ENCODE results near the gene ADCY3.

DNA sequence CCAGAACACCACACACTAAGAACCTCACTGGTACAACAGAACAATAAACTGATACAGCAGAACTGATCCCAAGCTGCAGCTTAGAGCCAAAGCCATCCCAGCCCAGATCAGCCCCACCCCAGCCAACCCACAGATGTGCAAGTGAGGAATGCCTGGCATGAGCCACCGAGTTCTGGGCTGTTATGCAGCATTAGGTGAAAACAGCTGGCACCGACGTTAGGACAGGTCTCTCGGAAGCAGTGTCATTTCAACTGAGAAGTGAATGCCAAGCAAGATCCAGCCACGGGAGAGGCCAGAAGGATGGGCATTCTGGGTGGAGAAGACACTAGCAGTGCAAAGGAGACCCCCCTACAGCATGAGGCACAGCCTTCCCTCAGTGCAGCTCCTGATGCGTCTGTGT, 38.9 kb downstream of the ADCY3 start:
- TF ChIP-seq, protein P1, sequence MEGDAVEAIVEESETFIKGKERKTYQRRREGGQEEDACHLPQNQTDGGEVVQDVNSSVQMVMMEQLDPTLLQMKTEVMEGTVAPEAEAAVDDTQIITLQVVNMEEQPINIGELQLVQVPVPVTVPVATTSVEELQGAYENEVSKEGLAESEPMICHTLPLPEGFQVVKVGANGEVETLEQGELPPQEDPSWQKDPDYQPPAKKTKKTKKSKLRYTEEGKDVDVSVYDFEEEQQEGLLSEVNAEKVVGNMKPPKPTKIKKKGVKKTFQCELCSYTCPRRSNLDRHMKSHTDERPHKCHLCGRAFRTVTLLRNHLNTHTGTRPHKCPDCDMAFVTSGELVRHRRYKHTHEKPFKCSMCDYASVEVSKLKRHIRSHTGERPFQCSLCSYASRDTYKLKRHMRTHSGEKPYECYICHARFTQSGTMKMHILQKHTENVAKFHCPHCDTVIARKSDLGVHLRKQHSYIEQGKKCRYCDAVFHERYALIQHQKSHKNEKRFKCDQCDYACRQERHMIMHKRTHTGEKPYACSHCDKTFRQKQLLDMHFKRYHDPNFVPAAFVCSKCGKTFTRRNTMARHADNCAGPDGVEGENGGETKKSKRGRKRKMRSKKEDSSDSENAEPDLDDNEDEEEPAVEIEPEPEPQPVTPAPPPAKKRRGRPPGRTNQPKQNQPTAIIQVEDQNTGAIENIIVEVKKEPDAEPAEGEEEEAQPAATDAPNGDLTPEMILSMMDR (IDR thresholded peaks at IDR 0.05 in 4 of 5, conservative IDR thresholded peaks at IDR 0.05 in 1 of 5), result no peak
- TF ChIP-seq POLR2A (IDR thresholded peaks at IDR 0.05), result no peak
